IMR-90 (cell line): Measurements from ENCODE around the gene KRT6B. TPM values are rescaled to one million over a fixed set of nuclear protein-coding genes. Genes with fewer than 3 reads are reported as not detected.

Experiments
- ATAC-seq: fragments of 200-7000 bp; cut with Tn5 transposase; 2 replicates; pipeline ENCODE4 v1.9.1; 2020; ENCODE audit warnings: low read depth, mild to moderate bottlenecking, moderate library complexity
- BruUV-seq: library from RNA; stranded (reverse); fragments of 400-500 nt; replicated peaks from 2 replicates; lab custom pipeline; 2021; lab: Mats Ljungman, UMichigan
- CTCF ChIA-PET: fragments of 300-600 bp; formaldehyde crosslinking; extraction: SDS; loops from one replicate; lab custom pipeline; 2021; ENCODE audit warnings: antibody characterized with exemption; lab: Yijun Ruan, JAX
- POLR2A ChIA-PET: fragments of 300-600 bp; sonication (Branson Sonifier 250); formaldehyde crosslinking; loops from one replicate; lab custom pipeline; 2022; ENCODE audit warnings: antibody characterized with exemption; ENCODE audit not compliant: unreplicated experiment; lab: Charles Lee
- DNase-seq: peaks from one replicate; pipeline ENCODE4 v3.0.0; 2013
- H2AFZ ChIP-seq: replicated peaks from 2 replicates; pipeline ENCODE3; 2013; ENCODE audit warnings: low read length, mild to moderate bottlenecking; ENCODE audit not compliant: poor library complexity
- H2AK5ac ChIP-seq: 2 replicates; pipeline ENCODE4 v1.6.1; 2013; ENCODE audit warnings: low read depth, low read length, inconsistent platforms
- H2AK9ac ChIP-seq: replicated peaks from 2 replicates; pipeline ENCODE3; 2013; ENCODE audit warnings: mild to moderate bottlenecking, low read depth, low read length, moderate library complexity; ENCODE audit not compliant: poor library complexity
- H2BK120ac ChIP-seq: 2 replicates; pipeline ENCODE4 v1.6.1; 2013; ENCODE audit warnings: low read depth, low read length, inconsistent platforms
- H2BK15ac ChIP-seq: 3 replicates; pipeline ENCODE4 v1.6.1; 2013; ENCODE audit warnings: low read depth, low read length, inconsistent platforms
- H2BK20ac ChIP-seq: 2 replicates; pipeline ENCODE4 v1.6.1; 2013; ENCODE audit warnings: low read depth, mild to moderate bottlenecking, inconsistent platforms, low read length, moderate library complexity
- H2BK5ac ChIP-seq: 2 replicates; pipeline ENCODE4 v1.6.1; 2013; ENCODE audit warnings: mild to moderate bottlenecking, low read depth, low read length, inconsistent platforms; ENCODE audit not compliant: poor library complexity, severe bottlenecking
- H3K14ac ChIP-seq: replicated peaks from 2 replicates; pipeline ENCODE4 v1.6.1; 2013; ENCODE audit warnings: low read depth, low read length, inconsistent platforms
- H3K18ac ChIP-seq: 2 replicates; pipeline ENCODE4 v1.6.1; 2013; ENCODE audit warnings: low read depth, low read length, control low read depth
- H3K23ac ChIP-seq: 2 replicates; pipeline ENCODE4 v1.6.1; 2013; ENCODE audit warnings: low read depth, low read length, inconsistent platforms
- H3K27ac ChIP-seq: 2 replicates; pipeline ENCODE4 v1.5.1; 2013; ENCODE audit warnings: mild to moderate bottlenecking, control low read depth, low read length; ENCODE audit not compliant: insufficient read depth
- H3K27me3 ChIP-seq: 2 replicates; pipeline ENCODE4 v1.6.1; 2013; ENCODE audit warnings: low read length; ENCODE audit not compliant: control insufficient read depth, insufficient read depth
- H3K36me3 ChIP-seq: 2 replicates; pipeline ENCODE4 v1.6.1; 2013; ENCODE audit warnings: low read length, mixed read lengths; ENCODE audit not compliant: control insufficient read depth, insufficient read depth
- H3K4ac ChIP-seq: 2 replicates; pipeline ENCODE4 v1.6.1; 2013; ENCODE audit warnings: low read depth, low read length, inconsistent platforms
- H3K4me1 ChIP-seq: 2 replicates; pipeline ENCODE4 v1.6.1; 2013; ENCODE audit warnings: low read length, mixed read lengths; ENCODE audit not compliant: control insufficient read depth, insufficient read depth
- H3K4me2 ChIP-seq: 2 replicates; pipeline ENCODE4 v1.6.1; 2013; ENCODE audit warnings: low read depth, mild to moderate bottlenecking, control low read depth, low read length, moderate library complexity
- H3K4me3 ChIP-seq: 2 replicates; pipeline ENCODE4 v1.5.1; 2013; ENCODE audit warnings: low read depth, mild to moderate bottlenecking, control low read depth, low read length, moderate library complexity; ENCODE audit not compliant: insufficient read depth
- H3K56ac ChIP-seq: 2 replicates; pipeline ENCODE4 v1.6.1; 2013; ENCODE audit warnings: low read length, inconsistent platforms; ENCODE audit not compliant: insufficient read depth; ENCODE audit errors: extremely low read depth
- H3K79me1 ChIP-seq, 2 experiments: 2 replicates each; pipeline ENCODE4 v1.6.1; 2013; ENCODE audit warnings: low read length in 2 of 2, inconsistent platforms in 1 of 2, low read depth in 1 of 2
- H3K9ac ChIP-seq: 2 replicates; pipeline ENCODE4 v1.6.1; 2013; ENCODE audit warnings: low read depth, low read length, control low read depth
- H3K9me1 ChIP-seq: 2 replicates; pipeline ENCODE4 v1.6.1; 2013; ENCODE audit warnings: low read length, inconsistent platforms; ENCODE audit not compliant: insufficient read depth
- H3K9me3 ChIP-seq: 2 replicates; pipeline ENCODE4 v1.6.1; 2013; ENCODE audit warnings: low read length; ENCODE audit not compliant: control insufficient read depth, insufficient read depth
- H4K20me1 ChIP-seq: 2 replicates; pipeline ENCODE4 v1.6.1; 2013; ENCODE audit warnings: low read length, inconsistent platforms; ENCODE audit not compliant: insufficient read depth
- H4K5ac ChIP-seq: 2 replicates; pipeline ENCODE4 v1.6.1; 2013; ENCODE audit warnings: mild to moderate bottlenecking, low read depth, low read length, control low read depth
- H4K8ac ChIP-seq, 2 experiments: 2 replicates each; pipeline ENCODE4 v1.6.1; 2013; ENCODE audit warnings: low read depth in 2 of 2, low read length in 2 of 2, control low read depth in 1 of 2, inconsistent platforms in 1 of 2
- H4K91ac ChIP-seq: 2 replicates; pipeline ENCODE4 v1.6.1; 2013; ENCODE audit warnings: low read depth, low read length, inconsistent platforms; ENCODE audit not compliant: insufficient read depth
- BHLHE40 ChIP-seq: fragments of 150-350 bp; IDR thresholded peaks from 2 replicates; pipeline ENCODE4 v1.6.1; 2016; ENCODE audit warnings: mild to moderate bottlenecking, low read depth, low read length
- FOS ChIP-seq: fragments of 150-350 bp; IDR thresholded peaks from 2 replicates; pipeline ENCODE4 v1.6.1; 2016; ENCODE audit warnings: low read depth, low read length
- MAZ ChIP-seq: IDR thresholded peaks from 2 replicates; pipeline ENCODE4 v1.6.1; 2012; ENCODE audit warnings: low read depth, mild to moderate bottlenecking, low read length, improper control_type of control experiment, moderate library complexity, borderline replicate concordance
- MXI1 ChIP-seq: IDR thresholded peaks from 2 replicates; pipeline ENCODE4 v1.6.1; 2012; ENCODE audit warnings: low read depth, mild to moderate bottlenecking, low read length, moderate library complexity, borderline replicate concordance
- POLR2A ChIP-seq: IDR thresholded peaks from 2 replicates; pipeline ENCODE4 v1.6.1; 2012; ENCODE audit warnings: mild to moderate bottlenecking, low read depth, low read length
- RAD21 ChIP-seq: IDR thresholded peaks from 2 replicates; pipeline ENCODE4 v1.6.1; 2012; ENCODE audit warnings: low read length, improper control_type of control experiment
- RCOR1 ChIP-seq: IDR thresholded peaks from 2 replicates; pipeline ENCODE4 v1.6.1; 2012; ENCODE audit warnings: mild to moderate bottlenecking, low read length, improper control_type of control experiment; ENCODE audit not compliant: insufficient replicate concordance
- RFX5 ChIP-seq: IDR thresholded peaks from 2 replicates; pipeline ENCODE4 v1.8.0; 2012; ENCODE audit warnings: low read depth, mild to moderate bottlenecking, low read length, moderate library complexity
- SMC3 ChIP-seq: fragments of 150-350 bp; IDR thresholded peaks from 2 replicates; pipeline ENCODE4 v1.6.1; 2016; ENCODE audit warnings: low read depth, mild to moderate bottlenecking, antibody characterized with exemption, low read length, moderate library complexity
- WGBS, 2 experiments: methylation state at CpG; one replicate each; pipeline versions ENCODE4 v1.1.5 to v1.1.7; 2013; ENCODE audit warnings: missing lambda C conversion rate in 2 of 2; ENCODE audit not compliant: insufficient read length in 1 of 2; ENCODE audit errors: extremely low coverage in 2 of 2; 5-methylcytosine and 5-hydroxymethylcytosine counted together
- dilution Hi-C: fragments of 300-500 bp; cut with HindIII; formaldehyde crosslinking; loops from one replicate; pipeline ENCODE4 v1.14.3; 2018; ENCODE audit warnings: low sequenced_read_pairs; ENCODE audit not compliant: unreplicated experiment
- in situ Hi-C: fragments of 300-500 bp; cut with MboI; formaldehyde crosslinking; loops from 3 replicates; pipeline ENCODE4 v1.14.3; 2019; ENCODE audit warnings: low sequenced_read_pairs, inconsistent platforms, mixed read lengths
- intact Hi-C: fragments of 100-400 bp; cut with micrococcal nuclease; formaldehyde crosslinking; loops from 2 replicates; pipeline ENCODE4 v1.10.0; 2022
- polyA plus RNA-seq, 3 experiments: library from polyadenylated mRNA; depleted of rRNA; stranded (reverse); fragments of >200 nt; gene quantifications; 2 replicates each; pipeline ENCODE4 v1.2.3, GENCODE V29; 2012; ENCODE audit warnings: low replicate concordance in 1 of 3
- total RNA-seq: library from RNA; depleted of rRNA; stranded (reverse); fragments of >200 nt; gene quantifications from 2 replicates; pipeline ENCODE4 v1.2.3, GENCODE V29; 2012
- TF ChIP-seq, protein P1 (sequence below): conservative IDR thresholded peaks from 2 replicates; pipeline ENCODE4 v1.5.1; 2012; ENCODE audit warnings: mild to moderate bottlenecking, low read depth, low read length, improper control_type of control experiment
- TF ChIP-seq, protein P2 (sequence below): fragments of 150-350 bp; IDR thresholded peaks from 2 replicates; pipeline ENCODE4 v1.6.1; 2016; ENCODE audit warnings: low read depth, mild to moderate bottlenecking, low read length, moderate library complexity, borderline replicate concordance

Gene KRT6B
- total and polyA plus RNA-seq, 2 of the 4 experiments (the other 2 are of a cell fraction): not detected

GRCh38 chr12:52435659-52435999 lies 16.3 kb downstream of the KRT6B start:
- H3K23ac ChIP-seq: no peak overlapping the region
- in situ Hi-C loops (no loop called here), dilution Hi-C loops (no loop called here), intact Hi-C loops (no loop called here)
- H2BK120ac ChIP-seq: no peak overlapping the region
- no peak overlapping the region for H2BK20ac ChIP-seq
- H3K14ac ChIP-seq: no peak overlapping the region
- no peak overlapping the region for H2BK5ac ChIP-seq
- no peak overlapping the region for H4K91ac ChIP-seq
- no TSS peak for BruUV-seq
- H3K9ac ChIP-seq: no peak overlapping the region
- H4K5ac ChIP-seq: no peak overlapping the region
- DNase-seq (no peak), ATAC-seq (no peak)
- H4K20me1 ChIP-seq: no peaks in the 10 kb centered on the region
- no peaks in the 10 kb centered on the region for H3K9me1 ChIP-seq
- H3K27me3 ChIP-seq: peaks cover 16% of the 10 kb centered on the region
- H3K36me3 ChIP-seq: no peaks in the 10 kb centered on the region
- H4K8ac ChIP-seq: no peak overlapping the region
- H3K4ac ChIP-seq: no peak overlapping the region
- H2AFZ ChIP-seq: no peak overlapping the region
- H3K56ac ChIP-seq: no peak overlapping the region
- H3K27ac ChIP-seq: no peak overlapping the region
- no peaks in the 10 kb centered on the region for H3K79me1 ChIP-seq
- H3K4me2 ChIP-seq: no peak overlapping the region
- 76% methylated on average over 2 of the region's 6 CpGs; no CpG with 5 or more reads in 1 of the 2 experiments for WGBS, 2 experiments
- TF ChIP-seq MXI1 (no peak), MAZ (no peak), BHLHE40 (no peak), RFX5 (no peak), SMC3 (no peak), RCOR1 (no peak), FOS (no peak), RAD21 (no peak), POLR2A (no peak)
- TF ChIP-seq, protein P1, sequence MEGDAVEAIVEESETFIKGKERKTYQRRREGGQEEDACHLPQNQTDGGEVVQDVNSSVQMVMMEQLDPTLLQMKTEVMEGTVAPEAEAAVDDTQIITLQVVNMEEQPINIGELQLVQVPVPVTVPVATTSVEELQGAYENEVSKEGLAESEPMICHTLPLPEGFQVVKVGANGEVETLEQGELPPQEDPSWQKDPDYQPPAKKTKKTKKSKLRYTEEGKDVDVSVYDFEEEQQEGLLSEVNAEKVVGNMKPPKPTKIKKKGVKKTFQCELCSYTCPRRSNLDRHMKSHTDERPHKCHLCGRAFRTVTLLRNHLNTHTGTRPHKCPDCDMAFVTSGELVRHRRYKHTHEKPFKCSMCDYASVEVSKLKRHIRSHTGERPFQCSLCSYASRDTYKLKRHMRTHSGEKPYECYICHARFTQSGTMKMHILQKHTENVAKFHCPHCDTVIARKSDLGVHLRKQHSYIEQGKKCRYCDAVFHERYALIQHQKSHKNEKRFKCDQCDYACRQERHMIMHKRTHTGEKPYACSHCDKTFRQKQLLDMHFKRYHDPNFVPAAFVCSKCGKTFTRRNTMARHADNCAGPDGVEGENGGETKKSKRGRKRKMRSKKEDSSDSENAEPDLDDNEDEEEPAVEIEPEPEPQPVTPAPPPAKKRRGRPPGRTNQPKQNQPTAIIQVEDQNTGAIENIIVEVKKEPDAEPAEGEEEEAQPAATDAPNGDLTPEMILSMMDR: no peak
- TF ChIP-seq, protein P2, sequence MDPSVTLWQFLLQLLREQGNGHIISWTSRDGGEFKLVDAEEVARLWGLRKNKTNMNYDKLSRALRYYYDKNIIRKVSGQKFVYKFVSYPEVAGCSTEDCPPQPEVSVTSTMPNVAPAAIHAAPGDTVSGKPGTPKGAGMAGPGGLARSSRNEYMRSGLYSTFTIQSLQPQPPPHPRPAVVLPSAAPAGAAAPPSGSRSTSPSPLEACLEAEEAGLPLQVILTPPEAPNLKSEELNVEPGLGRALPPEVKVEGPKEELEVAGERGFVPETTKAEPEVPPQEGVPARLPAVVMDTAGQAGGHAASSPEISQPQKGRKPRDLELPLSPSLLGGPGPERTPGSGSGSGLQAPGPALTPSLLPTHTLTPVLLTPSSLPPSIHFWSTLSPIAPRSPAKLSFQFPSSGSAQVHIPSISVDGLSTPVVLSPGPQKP: no peak
- ChIA-PET CTCF (no interaction called here), POLR2A (no interaction called here)
- H2BK15ac ChIP-seq: no peak overlapping the region
- H2AK9ac ChIP-seq: no peak overlapping the region
- no peaks in the 10 kb centered on the region for H3K9me3 ChIP-seq
- H3K4me1 ChIP-seq: no peaks in the 10 kb centered on the region
- no peak overlapping the region for H3K4me3 ChIP-seq
- no peak overlapping the region for H2AK5ac ChIP-seq
- H3K18ac ChIP-seq: no peak overlapping the region
